IMR-90 (cell line): ENCODE results near the gene KRT39. TPM values are rescaled to one million over a fixed set of nuclear protein-coding genes. Genes with fewer than 3 reads are reported as not detected.

Experiments used
- ATAC-seq: fragments of 200-7000 bp; cut with Tn5 transposase; 2 replicates; pipeline ENCODE4 v1.9.1; 2020; ENCODE audit warnings: low read depth, mild to moderate bottlenecking, moderate library complexity
- BruUV-seq: library from RNA; stranded (reverse); fragments of 400-500 nt; replicated peaks from 2 replicates; lab custom pipeline; 2021; lab: Mats Ljungman, UMichigan
- CTCF ChIA-PET: fragments of 300-600 bp; formaldehyde crosslinking; extraction: SDS; loops from one replicate; lab custom pipeline; 2021; ENCODE audit warnings: antibody characterized with exemption; lab: Yijun Ruan, JAX
- POLR2A ChIA-PET: fragments of 300-600 bp; sonication (Branson Sonifier 250); formaldehyde crosslinking; loops from one replicate; lab custom pipeline; 2022; ENCODE audit warnings: antibody characterized with exemption; ENCODE audit not compliant: unreplicated experiment; lab: Charles Lee
- DNase-seq: peaks from one replicate; pipeline ENCODE4 v3.0.0; 2013
- H2AFZ ChIP-seq: replicated peaks from 2 replicates; pipeline ENCODE3; 2013; ENCODE audit warnings: low read length, mild to moderate bottlenecking; ENCODE audit not compliant: poor library complexity
- H2AK5ac ChIP-seq: 2 replicates; pipeline ENCODE4 v1.6.1; 2013; ENCODE audit warnings: low read depth, low read length, inconsistent platforms
- H2AK9ac ChIP-seq: replicated peaks from 2 replicates; pipeline ENCODE3; 2013; ENCODE audit warnings: mild to moderate bottlenecking, low read depth, low read length, moderate library complexity; ENCODE audit not compliant: poor library complexity
- H2BK120ac ChIP-seq: 2 replicates; pipeline ENCODE4 v1.6.1; 2013; ENCODE audit warnings: low read depth, low read length, inconsistent platforms
- H2BK15ac ChIP-seq: 3 replicates; pipeline ENCODE4 v1.6.1; 2013; ENCODE audit warnings: low read depth, low read length, inconsistent platforms
- H2BK20ac ChIP-seq: 2 replicates; pipeline ENCODE4 v1.6.1; 2013; ENCODE audit warnings: low read depth, mild to moderate bottlenecking, inconsistent platforms, low read length, moderate library complexity
- H2BK5ac ChIP-seq: 2 replicates; pipeline ENCODE4 v1.6.1; 2013; ENCODE audit warnings: mild to moderate bottlenecking, low read depth, low read length, inconsistent platforms; ENCODE audit not compliant: poor library complexity, severe bottlenecking
- H3K14ac ChIP-seq: replicated peaks from 2 replicates; pipeline ENCODE4 v1.6.1; 2013; ENCODE audit warnings: low read depth, low read length, inconsistent platforms
- H3K18ac ChIP-seq: 2 replicates; pipeline ENCODE4 v1.6.1; 2013; ENCODE audit warnings: low read depth, low read length, control low read depth
- H3K23ac ChIP-seq: 2 replicates; pipeline ENCODE4 v1.6.1; 2013; ENCODE audit warnings: low read depth, low read length, inconsistent platforms
- H3K27ac ChIP-seq: 2 replicates; pipeline ENCODE4 v1.5.1; 2013; ENCODE audit warnings: mild to moderate bottlenecking, control low read depth, low read length; ENCODE audit not compliant: insufficient read depth
- H3K27me3 ChIP-seq: 2 replicates; pipeline ENCODE4 v1.6.1; 2013; ENCODE audit warnings: low read length; ENCODE audit not compliant: control insufficient read depth, insufficient read depth
- H3K36me3 ChIP-seq: 2 replicates; pipeline ENCODE4 v1.6.1; 2013; ENCODE audit warnings: low read length, mixed read lengths; ENCODE audit not compliant: control insufficient read depth, insufficient read depth
- H3K4ac ChIP-seq: 2 replicates; pipeline ENCODE4 v1.6.1; 2013; ENCODE audit warnings: low read depth, low read length, inconsistent platforms
- H3K4me1 ChIP-seq: 2 replicates; pipeline ENCODE4 v1.6.1; 2013; ENCODE audit warnings: low read length, mixed read lengths; ENCODE audit not compliant: control insufficient read depth, insufficient read depth
- H3K4me2 ChIP-seq: 2 replicates; pipeline ENCODE4 v1.6.1; 2013; ENCODE audit warnings: low read depth, mild to moderate bottlenecking, control low read depth, low read length, moderate library complexity
- H3K4me3 ChIP-seq: 2 replicates; pipeline ENCODE4 v1.5.1; 2013; ENCODE audit warnings: low read depth, mild to moderate bottlenecking, control low read depth, low read length, moderate library complexity; ENCODE audit not compliant: insufficient read depth
- H3K56ac ChIP-seq: 2 replicates; pipeline ENCODE4 v1.6.1; 2013; ENCODE audit warnings: low read length, inconsistent platforms; ENCODE audit not compliant: insufficient read depth; ENCODE audit errors: extremely low read depth
- H3K79me1 ChIP-seq, 2 experiments: 2 replicates each; pipeline ENCODE4 v1.6.1; 2013; ENCODE audit warnings: low read length in 2 of 2, inconsistent platforms in 1 of 2, low read depth in 1 of 2
- H3K9ac ChIP-seq: 2 replicates; pipeline ENCODE4 v1.6.1; 2013; ENCODE audit warnings: low read depth, low read length, control low read depth
- H3K9me1 ChIP-seq: 2 replicates; pipeline ENCODE4 v1.6.1; 2013; ENCODE audit warnings: low read length, inconsistent platforms; ENCODE audit not compliant: insufficient read depth
- H3K9me3 ChIP-seq: 2 replicates; pipeline ENCODE4 v1.6.1; 2013; ENCODE audit warnings: low read length; ENCODE audit not compliant: control insufficient read depth, insufficient read depth
- H4K20me1 ChIP-seq: 2 replicates; pipeline ENCODE4 v1.6.1; 2013; ENCODE audit warnings: low read length, inconsistent platforms; ENCODE audit not compliant: insufficient read depth
- H4K5ac ChIP-seq: 2 replicates; pipeline ENCODE4 v1.6.1; 2013; ENCODE audit warnings: mild to moderate bottlenecking, low read depth, low read length, control low read depth
- H4K8ac ChIP-seq, 2 experiments: 2 replicates each; pipeline ENCODE4 v1.6.1; 2013; ENCODE audit warnings: low read depth in 2 of 2, low read length in 2 of 2, control low read depth in 1 of 2, inconsistent platforms in 1 of 2
- H4K91ac ChIP-seq: 2 replicates; pipeline ENCODE4 v1.6.1; 2013; ENCODE audit warnings: low read depth, low read length, inconsistent platforms; ENCODE audit not compliant: insufficient read depth
- FOS ChIP-seq: fragments of 150-350 bp; IDR thresholded peaks from 2 replicates; pipeline ENCODE4 v1.6.1; 2016; ENCODE audit warnings: low read depth, low read length
- NFE2L2 ChIP-seq: fragments of 150-350 bp; IDR thresholded peaks from 2 replicates; pipeline ENCODE4 v1.6.1; 2016; ENCODE audit warnings: low read depth, mild to moderate bottlenecking, low read length
- RAD21 ChIP-seq: IDR thresholded peaks from 2 replicates; pipeline ENCODE4 v1.6.1; 2012; ENCODE audit warnings: low read length, improper control_type of control experiment
- SMC3 ChIP-seq: fragments of 150-350 bp; IDR thresholded peaks from 2 replicates; pipeline ENCODE4 v1.6.1; 2016; ENCODE audit warnings: low read depth, mild to moderate bottlenecking, antibody characterized with exemption, low read length, moderate library complexity
- WGBS, 2 experiments: methylation state at CpG; one replicate each; pipeline versions ENCODE4 v1.1.5 to v1.1.7; 2013; ENCODE audit warnings: missing lambda C conversion rate in 2 of 2; ENCODE audit not compliant: insufficient read length in 1 of 2; ENCODE audit errors: extremely low coverage in 2 of 2; 5-methylcytosine and 5-hydroxymethylcytosine counted together
- dilution Hi-C: fragments of 300-500 bp; cut with HindIII; formaldehyde crosslinking; loops from one replicate; pipeline ENCODE4 v1.14.3; 2018; ENCODE audit warnings: low sequenced_read_pairs; ENCODE audit not compliant: unreplicated experiment
- in situ Hi-C: fragments of 300-500 bp; cut with MboI; formaldehyde crosslinking; loops from 3 replicates; pipeline ENCODE4 v1.14.3; 2019; ENCODE audit warnings: low sequenced_read_pairs, inconsistent platforms, mixed read lengths
- intact Hi-C: fragments of 100-400 bp; cut with micrococcal nuclease; formaldehyde crosslinking; loops from 2 replicates; pipeline ENCODE4 v1.10.0; 2022
- polyA plus RNA-seq, 3 experiments: library from polyadenylated mRNA; depleted of rRNA; stranded (reverse); fragments of >200 nt; gene quantifications; 2 replicates each; pipeline ENCODE4 v1.2.3, GENCODE V29; 2012; ENCODE audit warnings: low replicate concordance in 1 of 3
- total RNA-seq: library from RNA; depleted of rRNA; stranded (reverse); fragments of >200 nt; gene quantifications from 2 replicates; pipeline ENCODE4 v1.2.3, GENCODE V29; 2012
- TF ChIP-seq, protein P1 (sequence below): conservative IDR thresholded peaks from 2 replicates; pipeline ENCODE4 v1.5.1; 2012; ENCODE audit warnings: mild to moderate bottlenecking, low read depth, low read length, improper control_type of control experiment

The KRT39 gene
- total and polyA plus RNA-seq, 2 of the 4 experiments (the other 2 are of a cell fraction): 0.15 TPM; not detected in 1

DNA sequence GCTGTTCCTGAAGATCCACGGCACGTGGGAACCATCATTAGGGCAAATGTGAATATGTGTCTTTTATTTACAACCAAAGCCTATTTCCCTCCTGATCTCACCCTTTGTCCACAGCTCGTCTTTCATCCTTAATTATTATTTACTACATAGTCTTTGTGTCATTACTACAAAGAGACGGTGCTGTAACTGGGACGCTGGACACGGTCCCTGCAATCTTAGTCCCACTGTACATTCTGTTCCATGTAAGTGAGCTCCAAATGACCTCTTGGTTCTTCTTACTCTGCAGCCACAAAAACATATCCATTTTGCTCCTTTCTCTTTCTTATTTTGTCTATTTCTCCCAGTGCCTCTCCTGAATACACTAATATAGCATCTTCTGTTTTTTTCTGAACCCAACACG lies 16.6 kb downstream of the KRT39 start:
- H2BK15ac ChIP-seq: peak overlapping the region; percentile 56; the same call in 1 of the 3 replicates
- H4K91ac ChIP-seq: no peak overlapping the region
- no peak overlapping the region; the same call in 1 of the 2 replicates for H3K56ac ChIP-seq
- no peak overlapping the region for H3K4me2 ChIP-seq
- no peaks in the 10 kb centered on the region for H4K20me1 ChIP-seq
- H4K5ac ChIP-seq: no peak overlapping the region
- 0 out of 2 replicates have a peak overlapping the region, but pooled peaks have one; percentile 9 for H2BK120ac ChIP-seq
- DNase-seq (no peak), ATAC-seq (no peak)
- in situ Hi-C loops: no loop called here
- H3K79me1 ChIP-seq: no peaks in the 10 kb centered on the region
- no peak overlapping the region for H2BK20ac ChIP-seq
- no peaks in the 10 kb centered on the region for H3K27me3 ChIP-seq
- no peaks in the 10 kb centered on the region for H3K9me3 ChIP-seq
- no peak overlapping the region for H3K4ac ChIP-seq
- no peak overlapping the region for H2AK9ac ChIP-seq
- H4K8ac ChIP-seq: peak overlapping the region in 1 of 2 experiments; percentile 36; a peak in 1 of 4 replicates
- 93% methylated on average over 3 of the region's 7 CpGs; no CpG with 5 or more reads in 1 of the 2 experiments for WGBS, 2 experiments
- TF ChIP-seq NFE2L2 (no peak), SMC3 (no peak), RAD21 (no peak), FOS (no peak)
- TF ChIP-seq, protein P1, sequence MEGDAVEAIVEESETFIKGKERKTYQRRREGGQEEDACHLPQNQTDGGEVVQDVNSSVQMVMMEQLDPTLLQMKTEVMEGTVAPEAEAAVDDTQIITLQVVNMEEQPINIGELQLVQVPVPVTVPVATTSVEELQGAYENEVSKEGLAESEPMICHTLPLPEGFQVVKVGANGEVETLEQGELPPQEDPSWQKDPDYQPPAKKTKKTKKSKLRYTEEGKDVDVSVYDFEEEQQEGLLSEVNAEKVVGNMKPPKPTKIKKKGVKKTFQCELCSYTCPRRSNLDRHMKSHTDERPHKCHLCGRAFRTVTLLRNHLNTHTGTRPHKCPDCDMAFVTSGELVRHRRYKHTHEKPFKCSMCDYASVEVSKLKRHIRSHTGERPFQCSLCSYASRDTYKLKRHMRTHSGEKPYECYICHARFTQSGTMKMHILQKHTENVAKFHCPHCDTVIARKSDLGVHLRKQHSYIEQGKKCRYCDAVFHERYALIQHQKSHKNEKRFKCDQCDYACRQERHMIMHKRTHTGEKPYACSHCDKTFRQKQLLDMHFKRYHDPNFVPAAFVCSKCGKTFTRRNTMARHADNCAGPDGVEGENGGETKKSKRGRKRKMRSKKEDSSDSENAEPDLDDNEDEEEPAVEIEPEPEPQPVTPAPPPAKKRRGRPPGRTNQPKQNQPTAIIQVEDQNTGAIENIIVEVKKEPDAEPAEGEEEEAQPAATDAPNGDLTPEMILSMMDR: no peak
- H2BK5ac ChIP-seq: no peak overlapping the region
- H2AK5ac ChIP-seq: no peak overlapping the region
- no peaks in the 10 kb centered on the region for H3K36me3 ChIP-seq
- H3K27ac ChIP-seq: no peak overlapping the region
- CTCF ChIA-PET: interaction anchor here (0.6 kb wide), 1 partner anchor 24 kb away, joined by 3 read pairs; no protein-coding TSS in a partner anchor
- no peak overlapping the region for H3K14ac ChIP-seq
- no peak overlapping the region for H2AFZ ChIP-seq
- H3K4me3 ChIP-seq: no peak overlapping the region
- dilution Hi-C loops: no loop called here
- intact Hi-C loops: no loop called here
- peaks cover 8% of the 10 kb centered on the region for H3K4me1 ChIP-seq
- POLR2A ChIA-PET: no interaction called here
- no peak overlapping the region; the same call in 1 of the 2 replicates for H3K18ac ChIP-seq
- no peak overlapping the region for H3K23ac ChIP-seq
- no peak overlapping the region for H3K9ac ChIP-seq
- BruUV-seq: no TSS peak
- H3K9me1 ChIP-seq: peaks cover 2% of the 10 kb centered on the region; the same call in 1 of the 2 replicates
